IMR-90 (cell line): ENCODE results near the gene ANGEL1. TPM values are rescaled to one million over a fixed set of nuclear protein-coding genes. Genes with fewer than 3 reads are reported as not detected.

Source experiments
- ATAC-seq: fragments of 200-7000 bp; cut with Tn5 transposase; 2 replicates; pipeline ENCODE4 v1.9.1; 2020; ENCODE audit warnings: low read depth, mild to moderate bottlenecking, moderate library complexity
- BruUV-seq: library from RNA; stranded (reverse); fragments of 400-500 nt; replicated peaks from 2 replicates; lab custom pipeline; 2021; lab: Mats Ljungman, UMichigan
- CTCF ChIA-PET: fragments of 300-600 bp; formaldehyde crosslinking; extraction: SDS; loops from one replicate; lab custom pipeline; 2021; ENCODE audit warnings: antibody characterized with exemption; lab: Yijun Ruan, JAX
- POLR2A ChIA-PET: fragments of 300-600 bp; sonication (Branson Sonifier 250); formaldehyde crosslinking; loops from one replicate; lab custom pipeline; 2022; ENCODE audit warnings: antibody characterized with exemption; ENCODE audit not compliant: unreplicated experiment; lab: Charles Lee
- DNase-seq: peaks from one replicate; pipeline ENCODE4 v3.0.0; 2013
- H2AFZ ChIP-seq: replicated peaks from 2 replicates; pipeline ENCODE3; 2013; ENCODE audit warnings: low read length, mild to moderate bottlenecking; ENCODE audit not compliant: poor library complexity
- H2AK5ac ChIP-seq: 2 replicates; pipeline ENCODE4 v1.6.1; 2013; ENCODE audit warnings: low read depth, low read length, inconsistent platforms
- H2AK9ac ChIP-seq: replicated peaks from 2 replicates; pipeline ENCODE3; 2013; ENCODE audit warnings: mild to moderate bottlenecking, low read depth, low read length, moderate library complexity; ENCODE audit not compliant: poor library complexity
- H2BK120ac ChIP-seq: 2 replicates; pipeline ENCODE4 v1.6.1; 2013; ENCODE audit warnings: low read depth, low read length, inconsistent platforms
- H2BK15ac ChIP-seq: 3 replicates; pipeline ENCODE4 v1.6.1; 2013; ENCODE audit warnings: low read depth, low read length, inconsistent platforms
- H2BK20ac ChIP-seq: 2 replicates; pipeline ENCODE4 v1.6.1; 2013; ENCODE audit warnings: low read depth, mild to moderate bottlenecking, inconsistent platforms, low read length, moderate library complexity
- H2BK5ac ChIP-seq: 2 replicates; pipeline ENCODE4 v1.6.1; 2013; ENCODE audit warnings: mild to moderate bottlenecking, low read depth, low read length, inconsistent platforms; ENCODE audit not compliant: poor library complexity, severe bottlenecking
- H3K14ac ChIP-seq: replicated peaks from 2 replicates; pipeline ENCODE4 v1.6.1; 2013; ENCODE audit warnings: low read depth, low read length, inconsistent platforms
- H3K18ac ChIP-seq: 2 replicates; pipeline ENCODE4 v1.6.1; 2013; ENCODE audit warnings: low read depth, low read length, control low read depth
- H3K23ac ChIP-seq: 2 replicates; pipeline ENCODE4 v1.6.1; 2013; ENCODE audit warnings: low read depth, low read length, inconsistent platforms
- H3K27ac ChIP-seq: 2 replicates; pipeline ENCODE4 v1.5.1; 2013; ENCODE audit warnings: mild to moderate bottlenecking, control low read depth, low read length; ENCODE audit not compliant: insufficient read depth
- H3K27me3 ChIP-seq: 2 replicates; pipeline ENCODE4 v1.6.1; 2013; ENCODE audit warnings: low read length; ENCODE audit not compliant: control insufficient read depth, insufficient read depth
- H3K36me3 ChIP-seq: 2 replicates; pipeline ENCODE4 v1.6.1; 2013; ENCODE audit warnings: low read length, mixed read lengths; ENCODE audit not compliant: control insufficient read depth, insufficient read depth
- H3K4ac ChIP-seq: 2 replicates; pipeline ENCODE4 v1.6.1; 2013; ENCODE audit warnings: low read depth, low read length, inconsistent platforms
- H3K4me1 ChIP-seq: 2 replicates; pipeline ENCODE4 v1.6.1; 2013; ENCODE audit warnings: low read length, mixed read lengths; ENCODE audit not compliant: control insufficient read depth, insufficient read depth
- H3K4me2 ChIP-seq: 2 replicates; pipeline ENCODE4 v1.6.1; 2013; ENCODE audit warnings: low read depth, mild to moderate bottlenecking, control low read depth, low read length, moderate library complexity
- H3K4me3 ChIP-seq: 2 replicates; pipeline ENCODE4 v1.5.1; 2013; ENCODE audit warnings: low read depth, mild to moderate bottlenecking, control low read depth, low read length, moderate library complexity; ENCODE audit not compliant: insufficient read depth
- H3K56ac ChIP-seq: 2 replicates; pipeline ENCODE4 v1.6.1; 2013; ENCODE audit warnings: low read length, inconsistent platforms; ENCODE audit not compliant: insufficient read depth; ENCODE audit errors: extremely low read depth
- H3K79me1 ChIP-seq, 2 experiments: 2 replicates each; pipeline ENCODE4 v1.6.1; 2013; ENCODE audit warnings: low read length in 2 of 2, inconsistent platforms in 1 of 2, low read depth in 1 of 2
- H3K9ac ChIP-seq: 2 replicates; pipeline ENCODE4 v1.6.1; 2013; ENCODE audit warnings: low read depth, low read length, control low read depth
- H3K9me1 ChIP-seq: 2 replicates; pipeline ENCODE4 v1.6.1; 2013; ENCODE audit warnings: low read length, inconsistent platforms; ENCODE audit not compliant: insufficient read depth
- H3K9me3 ChIP-seq: 2 replicates; pipeline ENCODE4 v1.6.1; 2013; ENCODE audit warnings: low read length; ENCODE audit not compliant: control insufficient read depth, insufficient read depth
- H4K20me1 ChIP-seq: 2 replicates; pipeline ENCODE4 v1.6.1; 2013; ENCODE audit warnings: low read length, inconsistent platforms; ENCODE audit not compliant: insufficient read depth
- H4K5ac ChIP-seq: 2 replicates; pipeline ENCODE4 v1.6.1; 2013; ENCODE audit warnings: mild to moderate bottlenecking, low read depth, low read length, control low read depth
- H4K8ac ChIP-seq, 2 experiments: 2 replicates each; pipeline ENCODE4 v1.6.1; 2013; ENCODE audit warnings: low read depth in 2 of 2, low read length in 2 of 2, control low read depth in 1 of 2, inconsistent platforms in 1 of 2
- H4K91ac ChIP-seq: 2 replicates; pipeline ENCODE4 v1.6.1; 2013; ENCODE audit warnings: low read depth, low read length, inconsistent platforms; ENCODE audit not compliant: insufficient read depth
- CEBPB ChIP-seq: IDR thresholded peaks from 2 replicates; pipeline ENCODE4 v1.6.1; 2012; ENCODE audit warnings: low read depth, low read length, improper control_type of control experiment
- WGBS, 2 experiments: methylation state at CpG; one replicate each; pipeline versions ENCODE4 v1.1.5 to v1.1.7; 2013; ENCODE audit warnings: missing lambda C conversion rate in 2 of 2; ENCODE audit not compliant: insufficient read length in 1 of 2; ENCODE audit errors: extremely low coverage in 2 of 2; 5-methylcytosine and 5-hydroxymethylcytosine counted together
- dilution Hi-C: fragments of 300-500 bp; cut with HindIII; formaldehyde crosslinking; loops from one replicate; pipeline ENCODE4 v1.14.3; 2018; ENCODE audit warnings: low sequenced_read_pairs; ENCODE audit not compliant: unreplicated experiment
- in situ Hi-C: fragments of 300-500 bp; cut with MboI; formaldehyde crosslinking; loops from 3 replicates; pipeline ENCODE4 v1.14.3; 2019; ENCODE audit warnings: low sequenced_read_pairs, inconsistent platforms, mixed read lengths
- intact Hi-C: fragments of 100-400 bp; cut with micrococcal nuclease; formaldehyde crosslinking; loops from 2 replicates; pipeline ENCODE4 v1.10.0; 2022
- polyA plus RNA-seq, 3 experiments: library from polyadenylated mRNA; depleted of rRNA; stranded (reverse); fragments of >200 nt; gene quantifications; 2 replicates each; pipeline ENCODE4 v1.2.3, GENCODE V29; 2012; ENCODE audit warnings: low replicate concordance in 1 of 3
- total RNA-seq: library from RNA; depleted of rRNA; stranded (reverse); fragments of >200 nt; gene quantifications from 2 replicates; pipeline ENCODE4 v1.2.3, GENCODE V29; 2012
- TF ChIP-seq, protein P1 (sequence below): fragments of 150-350 bp; IDR thresholded peaks from 2 replicates; pipeline ENCODE4 v1.6.1; 2017; ENCODE audit warnings: mild to moderate bottlenecking, antibody characterized with exemption, low read length, low read depth

Gene ANGEL1
- total and polyA plus RNA-seq, 2 of the 4 experiments (the other 2 are of a cell fraction), result 4.1 to 10.0 TPM

DNA sequence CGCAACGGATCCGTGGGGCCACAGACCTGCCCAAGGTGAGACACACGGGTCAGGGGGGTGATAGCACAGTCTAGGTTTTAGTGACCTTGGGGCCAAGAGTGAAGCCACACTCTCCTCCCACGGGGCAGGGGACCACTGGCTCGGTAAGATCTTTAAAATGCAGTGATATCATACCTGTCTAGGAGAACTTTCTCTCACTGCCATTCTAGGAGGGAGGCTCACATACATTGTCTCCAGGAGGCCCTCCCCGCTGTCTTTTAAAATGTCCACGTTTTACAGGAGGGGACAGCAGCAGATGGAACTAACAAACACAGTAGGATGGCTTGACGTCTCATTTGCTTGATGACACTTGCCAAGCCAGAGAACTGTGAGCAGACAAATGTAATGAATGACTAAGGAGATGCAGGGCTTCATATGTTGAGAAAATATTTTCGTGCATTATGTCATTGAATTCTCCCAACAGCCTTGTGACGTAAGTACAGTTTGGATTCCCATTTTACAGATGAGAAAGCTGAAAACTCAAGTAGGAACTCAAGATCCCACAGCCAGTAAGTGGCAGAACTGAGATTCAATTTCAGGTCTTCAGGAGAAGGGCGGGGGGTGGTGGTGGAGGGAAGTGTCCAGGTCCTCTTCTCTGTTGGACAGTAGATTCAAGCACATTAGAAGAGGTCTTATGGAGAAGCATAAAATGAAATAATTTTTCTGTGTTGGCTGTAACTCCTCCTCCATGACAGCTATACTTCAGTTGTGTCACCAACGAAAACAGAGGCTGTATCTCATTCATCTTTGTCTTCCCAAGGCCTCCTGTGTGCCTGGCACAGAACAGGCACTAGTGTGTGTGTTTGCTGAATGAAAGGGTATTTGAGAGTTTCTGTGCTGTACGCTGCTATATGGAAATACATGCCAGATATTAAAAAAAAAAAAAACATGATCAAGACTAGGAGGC, 49.3 kb downstream of the ANGEL1 start:
- H3K23ac ChIP-seq, result no peak overlapping the region
- intact Hi-C loops (no loop called here), in situ Hi-C loops (no loop called here), dilution Hi-C loops (no loop called here)
- H2BK20ac ChIP-seq, result no peak overlapping the region
- H3K18ac ChIP-seq, result no peak overlapping the region
- no peak overlapping the region for H2AK5ac ChIP-seq
- no TSS peak for BruUV-seq
- peak overlapping the region; percentile 67 for H2AK9ac ChIP-seq
- no peak overlapping the region for H3K56ac ChIP-seq
- H3K79me1 ChIP-seq, result no peaks in the 10 kb centered on the region
- no peak overlapping the region for H3K27ac ChIP-seq
- H4K20me1 ChIP-seq, result no peaks in the 10 kb centered on the region
- H3K4me3 ChIP-seq, result no peak overlapping the region
- ChIA-PET CTCF (no interaction called here), POLR2A (no interaction called here)
- peaks cover 8% of the 10 kb centered on the region; the same call in 1 of the 2 replicates for H3K4me1 ChIP-seq
- DNase-seq, result peak; percentile 40
- no peak overlapping the region for H2BK120ac ChIP-seq
- no peak overlapping the region for H4K5ac ChIP-seq
- WGBS, 2 experiments, result 61% methylated on average over 2 of the region's 14 CpGs; no CpG with 5 or more reads in 1 of the 2 experiments
- peak overlapping the region; percentile 94 for H2AFZ ChIP-seq
- no peak for ATAC-seq
- peaks cover 6% of the 10 kb centered on the region; the same call in 1 of the 2 replicates for H3K9me1 ChIP-seq
- no peak overlapping the region for H4K91ac ChIP-seq
- H2BK15ac ChIP-seq, result no peak overlapping the region
- H3K9ac ChIP-seq, result no peak overlapping the region
- H3K4me2 ChIP-seq, result peak overlapping the region; percentile 38
- no peak overlapping the region for H3K4ac ChIP-seq
- no peaks in the 10 kb centered on the region for H3K9me3 ChIP-seq
- no peak overlapping the region for H3K14ac ChIP-seq
- H3K36me3 ChIP-seq, result no peaks in the 10 kb centered on the region
- H3K27me3 ChIP-seq, result no peaks in the 10 kb centered on the region; the same call in 1 of the 2 replicates
- peak; percentile 15; the same call in 1 of the 2 replicates for TF ChIP-seq CEBPB
- TF ChIP-seq, protein P1, sequence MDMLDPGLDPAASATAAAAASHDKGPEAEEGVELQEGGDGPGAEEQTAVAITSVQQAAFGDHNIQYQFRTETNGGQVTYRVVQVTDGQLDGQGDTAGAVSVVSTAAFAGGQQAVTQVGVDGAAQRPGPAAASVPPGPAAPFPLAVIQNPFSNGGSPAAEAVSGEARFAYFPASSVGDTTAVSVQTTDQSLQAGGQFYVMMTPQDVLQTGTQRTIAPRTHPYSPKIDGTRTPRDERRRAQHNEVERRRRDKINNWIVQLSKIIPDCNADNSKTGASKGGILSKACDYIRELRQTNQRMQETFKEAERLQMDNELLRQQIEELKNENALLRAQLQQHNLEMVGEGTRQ, result no peak
- no peak overlapping the region for H2BK5ac ChIP-seq
- H4K8ac ChIP-seq, result no peak overlapping the region
